ENCODE results near the gene ZCCHC9.
"Not testable (repeated sequence)": the region's sequence is repeated elsewhere in the genome, so short reads cannot be mapped to it uniquely, and the experiment has no call there.

ZCCHC9 gene

GRCh38 chr5:81337803-81338202 is 36.4 kb downstream of the ZCCHC9 start:
- Histone ChIP-seq H3K4me2 (ENCODE audit: low read depth, low read length, poor library complexity, severe bottlenecking) (no peak overlapping the region), H3K9me2 (replicated peaks; ENCODE audit: insufficient read depth, low read length) (no peaks in the 10 kb centered on the region), H3K27ac (ENCODE audit: low read depth, low read length) (no peak overlapping the region), H2AFZ (ENCODE audit: low read depth, low read length, severe bottlenecking) (no peak overlapping the region), H3K36me3 (ENCODE audit: low read length) (no peaks in the 10 kb centered on the region), H3K9ac (ENCODE audit: low read length) (no peak overlapping the region), H3F3A (ENCODE audit: insufficient read depth) (no peaks in the 10 kb centered on the region), H3K79me2 (ENCODE audit: insufficient read depth, low read length) (no peaks in the 10 kb centered on the region), H4K20me1 (ENCODE audit: low read depth, low read length) (no peaks in the 10 kb centered on the region), H3K27me3 (ENCODE audit: low read length) (no peaks in the 10 kb centered on the region), H3K4me3 (ENCODE audit: insufficient read depth, low read length, poor library complexity, severe bottlenecking) (no peak overlapping the region), H3K9me3 (ENCODE audit: insufficient read depth, low read length) (no peaks in the 10 kb centered on the region)
- TF ChIP-seq EZH2phosphoT487 (conservative IDR thresholded peaks at IDR 0.05; ENCODE audit: low read length) = no peak
- TF ChIP-seq, protein P1, sequence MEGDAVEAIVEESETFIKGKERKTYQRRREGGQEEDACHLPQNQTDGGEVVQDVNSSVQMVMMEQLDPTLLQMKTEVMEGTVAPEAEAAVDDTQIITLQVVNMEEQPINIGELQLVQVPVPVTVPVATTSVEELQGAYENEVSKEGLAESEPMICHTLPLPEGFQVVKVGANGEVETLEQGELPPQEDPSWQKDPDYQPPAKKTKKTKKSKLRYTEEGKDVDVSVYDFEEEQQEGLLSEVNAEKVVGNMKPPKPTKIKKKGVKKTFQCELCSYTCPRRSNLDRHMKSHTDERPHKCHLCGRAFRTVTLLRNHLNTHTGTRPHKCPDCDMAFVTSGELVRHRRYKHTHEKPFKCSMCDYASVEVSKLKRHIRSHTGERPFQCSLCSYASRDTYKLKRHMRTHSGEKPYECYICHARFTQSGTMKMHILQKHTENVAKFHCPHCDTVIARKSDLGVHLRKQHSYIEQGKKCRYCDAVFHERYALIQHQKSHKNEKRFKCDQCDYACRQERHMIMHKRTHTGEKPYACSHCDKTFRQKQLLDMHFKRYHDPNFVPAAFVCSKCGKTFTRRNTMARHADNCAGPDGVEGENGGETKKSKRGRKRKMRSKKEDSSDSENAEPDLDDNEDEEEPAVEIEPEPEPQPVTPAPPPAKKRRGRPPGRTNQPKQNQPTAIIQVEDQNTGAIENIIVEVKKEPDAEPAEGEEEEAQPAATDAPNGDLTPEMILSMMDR (IDR thresholded peaks at IDR 0.05; ENCODE audit: insufficient read depth, low read length, poor library complexity, severe bottlenecking) = no peak

GRCh38 chr5:81338213-81338612 is 36.8 kb downstream of the ZCCHC9 start:
- not testable (repeated sequence) for H3K4me2 ChIP-seq (ENCODE audit: low read depth, low read length, poor library complexity, severe bottlenecking); H3K9me3 ChIP-seq (ENCODE audit: insufficient read depth, low read length); H3K9ac ChIP-seq (ENCODE audit: low read length); H3K27ac ChIP-seq (ENCODE audit: low read depth, low read length); H2AFZ ChIP-seq (ENCODE audit: low read depth, low read length, severe bottlenecking); H3K36me3 ChIP-seq (ENCODE audit: low read length); H3K9me2 ChIP-seq (replicated peaks; ENCODE audit: insufficient read depth, low read length); H3K79me2 ChIP-seq (ENCODE audit: insufficient read depth, low read length); H3F3A ChIP-seq (ENCODE audit: insufficient read depth); H3K4me3 ChIP-seq (ENCODE audit: insufficient read depth, low read length, poor library complexity, severe bottlenecking); H3K27me3 ChIP-seq (ENCODE audit: low read length); H4K20me1 ChIP-seq (ENCODE audit: low read depth, low read length)

DNA sequence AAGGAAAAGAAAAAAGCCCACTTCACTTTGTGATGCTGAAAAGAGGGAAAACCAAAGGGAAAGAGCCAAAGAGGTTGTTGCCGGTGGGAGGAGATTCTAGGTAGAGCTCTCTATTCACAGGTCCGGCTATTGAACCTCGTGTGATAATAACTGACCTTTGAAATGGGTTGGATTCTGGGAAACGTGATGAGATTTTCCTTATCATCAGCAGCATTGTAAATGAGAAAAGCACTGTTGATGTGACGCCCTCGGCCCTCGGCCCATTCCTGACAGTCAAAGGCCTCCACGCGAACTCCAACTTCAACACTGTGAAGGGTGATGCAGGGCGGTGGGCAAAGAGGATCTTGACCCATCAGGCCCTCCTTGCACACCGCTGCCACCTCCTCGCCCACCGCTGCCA is 43.3 kb downstream of the ZCCHC9 start:
- Histone ChIP-seq H3K9ac (ENCODE audit: low read length) (no peak overlapping the region), H3K27ac (ENCODE audit: low read depth, low read length) (no peak overlapping the region), H4K20me1 (ENCODE audit: low read depth, low read length) (no peaks in the 10 kb centered on the region), H3F3A (ENCODE audit: insufficient read depth) (no peaks in the 10 kb centered on the region), H3K9me3 (ENCODE audit: insufficient read depth, low read length) (no peaks in the 10 kb centered on the region), H3K4me3 (ENCODE audit: insufficient read depth, low read length, poor library complexity, severe bottlenecking) (no peak overlapping the region), H3K9me2 (replicated peaks; ENCODE audit: insufficient read depth, low read length) (no peaks in the 10 kb centered on the region), H3K4me2 (ENCODE audit: low read depth, low read length, poor library complexity, severe bottlenecking) (no peak overlapping the region), H3K36me3 (ENCODE audit: low read length) (no peaks in the 10 kb centered on the region), H3K27me3 (ENCODE audit: low read length) (no peaks in the 10 kb centered on the region), H3K79me2 (ENCODE audit: insufficient read depth, low read length) (no peaks in the 10 kb centered on the region), H2AFZ (ENCODE audit: low read depth, low read length, severe bottlenecking) (no peak overlapping the region)
- TF ChIP-seq, protein P1 (IDR thresholded peaks at IDR 0.05; ENCODE audit: insufficient read depth, low read length, poor library complexity, severe bottlenecking) = no peak
- no peak for TF ChIP-seq EZH2phosphoT487 (conservative IDR thresholded peaks at IDR 0.05; ENCODE audit: low read length)

GRCh38 chr5:81345411-81346003 is 44.1 kb downstream of the ZCCHC9 start:
- Histone ChIP-seq H3K9me2 (replicated peaks; ENCODE audit: insufficient read depth, low read length) (no peaks in the 10 kb centered on the region), H3K27ac (ENCODE audit: low read depth, low read length) (no peak overlapping the region), H3K79me2 (ENCODE audit: insufficient read depth, low read length) (no peaks in the 10 kb centered on the region), H3K9ac (ENCODE audit: low read length) (no peak overlapping the region), H3F3A (ENCODE audit: insufficient read depth) (no peaks in the 10 kb centered on the region), H3K4me3 (ENCODE audit: insufficient read depth, low read length, poor library complexity, severe bottlenecking) (no peak overlapping the region), H3K36me3 (ENCODE audit: low read length) (no peaks in the 10 kb centered on the region), H3K9me3 (ENCODE audit: insufficient read depth, low read length) (no peaks in the 10 kb centered on the region), H2AFZ (ENCODE audit: low read depth, low read length, severe bottlenecking) (no peak overlapping the region), H3K27me3 (ENCODE audit: low read length) (no peaks in the 10 kb centered on the region), H3K4me2 (ENCODE audit: low read depth, low read length, poor library complexity, severe bottlenecking) (no peak overlapping the region), H4K20me1 (ENCODE audit: low read depth, low read length) (no peaks in the 10 kb centered on the region)
- TF ChIP-seq EZH2phosphoT487 (conservative IDR thresholded peaks at IDR 0.05; ENCODE audit: low read length) = no peak
- TF ChIP-seq, protein P1 (IDR thresholded peaks at IDR 0.05; ENCODE audit: insufficient read depth, low read length, poor library complexity, severe bottlenecking) = no peak
